ENCODE measurements around the gene LRMDA. TPM values are rescaled to one million over a fixed set of nuclear protein-coding genes. Genes with fewer than 3 reads are reported as not detected.

LRMDA gene
- total RNA-seq, 1 donor from 2014 or later: not detected

- Mint-ChIP-seq H3K36me3 (ENCODE audit: low read depth) (no peaks in the 10 kb centered on the region), H3K9me3 (no peaks in the 10 kb centered on the region), H3K27me3 (peaks cover 6% of the 10 kb centered on the region), H3K27ac (no peak overlapping the region), H3K4me3 (no peak overlapping the region), H3K4me1 (no peaks in the 10 kb centered on the region)
- POLR2A ChIA-PET: no interaction called here
- TF ChIP-seq, protein P1, sequence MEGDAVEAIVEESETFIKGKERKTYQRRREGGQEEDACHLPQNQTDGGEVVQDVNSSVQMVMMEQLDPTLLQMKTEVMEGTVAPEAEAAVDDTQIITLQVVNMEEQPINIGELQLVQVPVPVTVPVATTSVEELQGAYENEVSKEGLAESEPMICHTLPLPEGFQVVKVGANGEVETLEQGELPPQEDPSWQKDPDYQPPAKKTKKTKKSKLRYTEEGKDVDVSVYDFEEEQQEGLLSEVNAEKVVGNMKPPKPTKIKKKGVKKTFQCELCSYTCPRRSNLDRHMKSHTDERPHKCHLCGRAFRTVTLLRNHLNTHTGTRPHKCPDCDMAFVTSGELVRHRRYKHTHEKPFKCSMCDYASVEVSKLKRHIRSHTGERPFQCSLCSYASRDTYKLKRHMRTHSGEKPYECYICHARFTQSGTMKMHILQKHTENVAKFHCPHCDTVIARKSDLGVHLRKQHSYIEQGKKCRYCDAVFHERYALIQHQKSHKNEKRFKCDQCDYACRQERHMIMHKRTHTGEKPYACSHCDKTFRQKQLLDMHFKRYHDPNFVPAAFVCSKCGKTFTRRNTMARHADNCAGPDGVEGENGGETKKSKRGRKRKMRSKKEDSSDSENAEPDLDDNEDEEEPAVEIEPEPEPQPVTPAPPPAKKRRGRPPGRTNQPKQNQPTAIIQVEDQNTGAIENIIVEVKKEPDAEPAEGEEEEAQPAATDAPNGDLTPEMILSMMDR (IDR thresholded peaks at IDR 0.05): no peak
- CTCF ChIA-PET: no interaction called here
- intact Hi-C loops (cut with micrococcal nuclease): no loop called here
- DNase-seq (no peak), ATAC-seq (ENCODE audit: low read depth) (no peak)
Observed at GRCh38 chr10:75925999-75926398, 494.6 kb downstream of the LRMDA start.

- H3K4me3 Mint-ChIP-seq: no peak overlapping the region
- no peaks in the 10 kb centered on the region for H3K4me1 Mint-ChIP-seq
- TF ChIP-seq, protein P1 (IDR thresholded peaks at IDR 0.05): no peak
- ATAC-seq (ENCODE audit: low read depth) (no peak), DNase-seq (no peak)
- peaks cover 6% of the 10 kb centered on the region for H3K27me3 Mint-ChIP-seq
- H3K9me3 Mint-ChIP-seq: no peaks in the 10 kb centered on the region
- no peaks in the 10 kb centered on the region for H3K36me3 Mint-ChIP-seq (ENCODE audit: low read depth)
- CTCF ChIA-PET: no interaction called here
- POLR2A ChIA-PET: no interaction called here
- intact Hi-C loops (cut with micrococcal nuclease): no loop called here
- no peak overlapping the region for H3K27ac Mint-ChIP-seq
Observed at GRCh38 chr10:75926763-75927162, 495.3 kb downstream of the LRMDA start.

- DNase-seq (no peak), ATAC-seq (ENCODE audit: low read depth) (no peak)
- Mint-ChIP-seq H3K36me3 (ENCODE audit: low read depth) (no peaks in the 10 kb centered on the region), H3K4me1 (no peaks in the 10 kb centered on the region), H3K4me3 (no peak overlapping the region), H3K27me3 (peaks cover 10% of the 10 kb centered on the region), H3K27ac (no peak overlapping the region), H3K9me3 (no peaks in the 10 kb centered on the region)
- intact Hi-C loops (cut with micrococcal nuclease): no loop called here
- CTCF ChIA-PET: no interaction called here
- TF ChIP-seq, protein P1 (IDR thresholded peaks at IDR 0.05): no peak
- POLR2A ChIA-PET: no interaction called here
Observed at GRCh38 chr10:75928231-75928630, 496.8 kb downstream of the LRMDA start.

- POLR2A ChIA-PET: no interaction called here
- TF ChIP-seq, protein P1 (IDR thresholded peaks at IDR 0.05): no peak
- CTCF ChIA-PET: no interaction called here
- Mint-ChIP-seq H3K27me3 (peaks cover 8% of the 10 kb centered on the region), H3K36me3 (ENCODE audit: low read depth) (no peaks in the 10 kb centered on the region), H3K9me3 (no peaks in the 10 kb centered on the region), H3K4me3 (no peak overlapping the region), H3K27ac (no peak overlapping the region), H3K4me1 (no peaks in the 10 kb centered on the region)
- intact Hi-C loops (cut with micrococcal nuclease): no loop called here
- ATAC-seq (ENCODE audit: low read depth) (no peak), DNase-seq (no peak)
Observed at GRCh38 chr10:75929630-75930161, 498.3 kb downstream of the LRMDA start.

- intact Hi-C loops (cut with micrococcal nuclease): no loop called here
- ChIA-PET CTCF (no interaction called here), POLR2A (no interaction called here)
- H3K4me3 Mint-ChIP-seq: no peak overlapping the region
- DNase-seq: no peak
- H3K9me3 Mint-ChIP-seq: no peaks in the 10 kb centered on the region
- no peak for ATAC-seq (ENCODE audit: low read depth)
- TF ChIP-seq, protein P1 (IDR thresholded peaks at IDR 0.05): no peak
- H3K36me3 Mint-ChIP-seq (ENCODE audit: low read depth): no peaks in the 10 kb centered on the region
- no peak overlapping the region for H3K27ac Mint-ChIP-seq
- peaks cover 8% of the 10 kb centered on the region for H3K27me3 Mint-ChIP-seq
- H3K4me1 Mint-ChIP-seq: no peaks in the 10 kb centered on the region
Observed at GRCh38 chr10:75932921-75933320, 501.5 kb downstream of the LRMDA start.

Measured in activated B cell treated with CpG ODN at 0.5 μM for 24 hours (primary cell).